Stimulated activated CD4-positive, alpha-beta T cell treated with anti-CD3 and anti-CD28 coated beads, Interleukin-12 subunit alpha, Interleukin-12 subunit beta, amount 100 ng/mL, for 24 hours (primary cell): ENCODE measurements around the gene FGF12.

Experiments used
- DNase-seq, 2 experiments: peaks; one replicate each; pipeline ENCODE4 v3.0.0-alpha.2; 2020; ENCODE audit warnings: low read depth in 2 of 2

Gene FGF12

DNA sequence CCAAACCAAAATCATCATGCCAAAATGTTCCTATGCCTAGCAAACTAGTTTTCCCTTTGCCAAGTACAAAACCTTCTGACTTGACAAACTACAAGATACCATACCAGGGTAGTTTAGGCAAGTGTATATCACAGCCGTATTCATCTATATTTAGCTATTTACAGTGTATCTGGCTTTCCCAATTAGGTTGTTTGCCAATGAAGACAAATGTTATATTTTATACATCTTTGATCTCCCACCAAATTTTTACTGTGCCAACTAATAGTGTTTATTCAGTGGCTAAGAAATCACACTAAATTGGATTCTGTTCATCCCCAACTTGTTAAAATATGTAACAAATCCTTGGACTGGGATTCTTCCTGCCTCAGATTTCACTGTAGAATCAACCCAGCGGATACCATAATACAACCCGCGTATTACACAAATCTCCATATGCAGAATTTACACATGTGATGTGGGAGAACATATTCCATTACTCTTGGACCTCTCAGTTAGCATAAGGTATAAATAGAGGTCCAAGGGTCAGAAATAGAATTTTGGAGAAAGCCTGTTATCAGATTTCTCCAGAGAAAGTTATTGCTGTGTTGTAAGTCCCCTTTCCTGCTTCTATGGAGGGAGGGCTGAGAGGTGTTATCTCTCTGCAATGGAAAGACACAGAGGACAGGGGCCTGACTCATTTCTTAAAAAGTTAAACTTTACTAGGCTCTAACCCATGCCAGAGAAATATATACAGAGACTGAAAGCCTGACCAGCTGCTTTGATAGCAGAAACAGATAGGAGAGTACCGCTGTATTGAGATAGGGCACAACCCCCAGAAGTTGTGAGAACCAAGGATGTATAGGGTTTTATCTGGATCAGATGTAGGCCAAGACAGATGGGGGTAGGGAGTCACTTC lies 467.0 kb downstream of the FGF12 start:
- no peak for DNase-seq

GRCh38 chr3:192259661-192260060 lies 467.7 kb downstream of the FGF12 start:
- no peak for DNase-seq

GRCh38 chr3:192258721-192259120 lies 468.6 kb downstream of the FGF12 start:
- DNase-seq: no peak

DNA sequence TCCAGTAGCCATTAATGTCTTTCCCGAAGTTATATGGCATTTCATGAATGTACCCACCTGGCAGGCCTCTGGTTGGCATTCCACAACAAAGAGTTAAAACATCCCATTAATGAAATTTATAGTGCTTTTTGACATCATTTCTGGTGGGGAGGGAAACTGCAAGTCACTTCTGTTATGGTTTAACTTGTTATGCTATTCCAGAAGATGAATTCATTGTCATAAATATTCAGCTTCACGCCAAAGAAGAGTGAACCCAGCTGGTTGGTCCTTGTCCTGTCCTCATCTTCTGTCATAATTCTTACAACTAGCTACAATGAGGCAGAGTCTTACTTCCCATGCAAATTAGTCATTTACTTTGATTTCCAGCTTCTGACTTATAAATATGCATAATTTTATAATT lies 471.5 kb downstream of the FGF12 start:
- no peak for DNase-seq

DNA sequence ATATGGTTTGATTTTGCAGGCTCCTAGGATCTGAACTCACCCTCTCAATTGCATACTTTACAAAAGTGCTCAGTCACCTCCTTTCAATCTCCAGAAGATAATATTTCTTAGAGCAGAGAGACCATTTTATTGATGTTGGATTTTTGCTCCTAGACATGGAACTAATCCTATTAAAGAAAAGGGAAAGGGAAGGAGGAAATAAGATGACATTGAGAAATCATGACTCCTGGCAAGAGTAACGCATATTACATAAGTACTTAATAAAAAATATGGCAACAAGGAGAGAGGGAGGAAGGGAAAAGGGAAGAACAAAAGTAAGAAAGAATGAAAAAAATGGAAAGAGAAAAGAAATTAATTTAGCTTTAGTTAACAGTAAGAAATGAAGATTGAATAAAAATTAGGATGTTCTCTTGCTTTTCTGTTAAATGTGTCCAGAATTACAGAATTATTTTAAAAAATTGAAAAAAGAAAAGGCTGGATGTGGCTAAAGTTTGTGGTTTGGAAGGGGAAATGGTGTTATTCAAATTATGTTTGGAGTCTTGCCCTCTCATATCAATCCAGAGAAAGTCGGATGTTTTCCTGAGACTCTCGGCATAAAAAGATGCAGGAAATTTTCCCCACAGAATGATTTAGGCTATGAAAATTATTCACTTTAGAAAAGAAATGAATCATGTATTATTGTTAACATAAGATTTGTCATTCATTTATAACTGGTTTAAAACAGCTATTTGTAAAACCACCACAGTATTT lies 474.0 kb downstream of the FGF12 start:
- DNase-seq: no peak

- no peak for DNase-seq
Observed at GRCh38 chr3:192249516-192249915, 477.8 kb downstream of the FGF12 start.

- no peak for DNase-seq
Observed at GRCh38 chr3:192246847-192247559, 480.3 kb downstream of the FGF12 start.

DNA sequence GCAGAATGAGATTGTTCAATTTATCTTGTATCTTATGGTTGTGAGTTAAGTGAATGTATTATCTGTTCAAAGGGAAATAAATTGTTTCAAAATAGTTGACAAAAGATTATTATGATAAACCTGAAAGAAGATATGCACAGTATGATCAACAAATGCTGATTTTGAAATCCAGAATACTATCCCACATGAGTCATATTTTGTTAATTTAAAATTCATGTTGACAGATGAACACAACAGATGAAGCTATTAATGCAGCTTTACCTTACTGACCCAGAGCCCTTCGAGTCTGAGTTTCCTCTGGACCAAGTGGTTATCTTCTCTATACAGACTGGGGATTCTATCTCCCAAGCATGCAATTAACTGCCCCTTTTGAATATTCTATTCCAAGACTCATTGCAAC lies 482.8 kb downstream of the FGF12 start:
- DNase-seq: no peak

GRCh38 chr3:192239956-192240355 lies 487.4 kb downstream of the FGF12 start:
- DNase-seq: no peak

- no peak for DNase-seq
Observed at GRCh38 chr3:192237992-192238608, 489.2 kb downstream of the FGF12 start.

DNA sequence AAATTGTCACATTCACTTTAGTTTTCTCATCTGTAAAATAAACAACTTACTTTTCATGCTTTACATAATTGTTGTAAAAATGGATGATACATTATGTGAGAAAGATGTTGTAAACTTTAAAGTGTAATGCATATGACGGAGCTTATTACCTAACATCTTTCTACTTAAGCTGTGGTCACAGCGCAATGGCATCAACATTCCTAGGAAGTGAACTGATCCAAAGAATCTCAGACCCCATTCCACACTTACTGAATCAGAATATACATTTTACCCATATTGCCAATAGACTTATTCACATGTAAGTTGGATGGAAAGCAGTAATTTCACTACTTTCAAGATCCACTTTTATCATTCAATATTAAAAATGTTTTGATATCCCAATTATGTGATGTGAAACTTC lies 497.5 kb downstream of the FGF12 start:
- DNase-seq: no peak

DNA sequence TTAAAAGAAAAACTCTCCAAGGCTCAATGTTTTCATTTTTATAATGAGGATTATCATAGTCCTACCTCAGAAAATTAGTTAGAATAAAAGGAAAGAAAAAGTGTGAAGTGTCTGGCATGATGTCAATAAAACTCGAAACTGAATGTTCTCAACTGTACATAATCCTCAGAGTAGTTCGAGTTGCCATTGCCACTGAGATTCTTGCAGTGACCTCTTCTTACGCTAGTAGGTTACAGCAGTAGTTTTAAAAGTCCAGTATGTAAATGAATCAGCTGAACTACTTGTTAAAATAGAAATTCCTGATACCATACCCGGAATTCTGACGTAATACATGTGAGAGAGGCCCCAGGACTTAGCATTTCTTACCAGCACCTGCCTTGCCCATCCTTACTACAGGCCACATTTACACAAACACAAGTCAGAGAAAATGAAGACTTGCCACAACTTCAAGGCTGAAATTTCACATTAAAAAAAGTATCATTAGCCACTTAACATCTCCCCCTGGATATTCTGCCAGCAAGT lies 502.6 kb downstream of the FGF12 start:
- no peak for DNase-seq

- no peak for DNase-seq
Observed at GRCh38 chr3:192223815-192224214, 503.5 kb downstream of the FGF12 start.

DNA sequence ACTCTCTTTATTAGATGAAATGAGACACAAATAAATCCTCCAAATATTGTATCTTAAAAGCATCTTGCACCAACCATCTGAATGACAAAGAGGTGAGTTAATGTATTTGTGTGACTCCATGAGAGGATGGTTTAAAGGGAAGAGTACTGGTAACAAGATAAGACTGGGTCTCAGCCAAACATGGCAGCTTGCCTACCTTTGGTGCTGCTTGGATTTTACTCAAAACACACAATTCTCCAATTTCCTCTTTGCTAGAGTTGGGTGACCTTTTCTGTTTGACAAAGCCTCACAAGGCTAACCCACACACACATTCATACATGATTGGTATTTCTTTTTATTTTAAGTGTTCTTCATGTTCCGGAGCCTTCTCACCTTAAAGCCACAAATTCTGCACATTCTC lies 506.4 kb downstream of the FGF12 start:
- DNase-seq: no peak

GRCh38 chr3:192219926-192220325 lies 507.4 kb downstream of the FGF12 start:
- DNase-seq: no peak

GRCh38 chr3:192216067-192216466 lies 511.3 kb downstream of the FGF12 start:
- DNase-seq: no peak

DNA sequence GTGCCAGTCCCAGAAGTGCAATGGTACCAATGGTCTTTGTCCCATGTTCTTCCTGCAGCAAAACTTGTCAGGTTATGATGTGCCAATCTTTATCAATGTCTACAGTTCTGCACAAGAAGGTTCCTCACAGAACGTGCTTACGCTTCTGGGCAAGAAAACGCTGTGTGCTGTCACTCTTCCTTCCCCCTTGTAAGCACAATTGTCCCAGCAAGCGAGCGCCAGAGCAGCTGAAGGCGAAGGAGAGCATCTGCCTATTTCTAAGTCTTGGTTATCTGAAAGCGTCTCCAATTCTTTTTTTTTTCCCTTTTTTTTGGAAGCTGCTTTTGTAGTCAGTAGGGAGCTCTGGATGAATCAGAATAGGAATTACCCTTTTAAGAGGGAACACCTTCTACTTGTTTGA lies 514.4 kb downstream of the FGF12 start:
- no peak for DNase-seq

- no peak for DNase-seq
Observed at GRCh38 chr3:192212335-192212734, 515.0 kb downstream of the FGF12 start.

GRCh38 chr3:192207651-192208050 lies 519.7 kb downstream of the FGF12 start:
- DNase-seq: no peak

- DNase-seq: no peak
Observed at GRCh38 chr3:192207239-192207638, 520.1 kb downstream of the FGF12 start.

DNA sequence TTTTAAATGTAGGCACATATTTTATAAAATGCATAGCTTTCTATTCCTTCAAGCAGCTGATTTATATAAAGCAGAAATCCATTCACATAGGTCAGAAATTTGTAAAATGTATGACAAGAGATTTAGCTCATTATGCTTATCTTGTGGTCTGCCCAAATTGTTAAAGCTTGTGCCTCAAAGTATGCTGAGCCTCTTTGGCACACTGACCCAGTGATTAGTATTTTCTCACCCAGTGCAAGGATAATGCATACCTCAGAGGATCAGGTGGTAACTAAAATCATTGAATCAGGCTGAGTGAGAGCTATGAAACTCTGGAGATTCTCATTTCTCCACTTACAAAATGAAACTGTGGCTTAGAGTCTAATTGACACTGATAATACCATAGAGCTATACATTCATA lies 533.3 kb downstream of the FGF12 start:
- no peak for DNase-seq
